K562 (cell line): ENCODE results near the gene KATNAL2. TPM values are rescaled to one million over a fixed set of nuclear protein-coding genes. Genes with fewer than 3 reads are reported as not detected.

Experiments
- ATAC-seq: fragments of 200-7000 bp; cut with Tn5 transposase; 3 replicates; pipeline ENCODE4 v1.9.1; 2020; ENCODE audit warnings: moderate library complexity
- BruUV-seq: library from RNA; stranded (reverse); fragments of 400-500 nt; replicated peaks from 2 replicates; lab custom pipeline; 2021; lab: Mats Ljungman, UMichigan
- CTCF ChIA-PET: fragments of 300-600 bp; formaldehyde crosslinking; extraction: SDS; loops from one replicate; lab custom pipeline; 2021; ENCODE audit warnings: low intra/inter-chr PET ratio; lab: Yijun Ruan, JAX
- POLR2A ChIA-PET: fragments of 300-600, 350-650 bp; sonication (Branson Sonifier 250); formaldehyde crosslinking; extraction: SDS; loops from one replicate; lab custom pipeline; 2021; ENCODE audit warnings: antibody characterized with exemption, inconsistent platforms; lab: Yijun Ruan, JAX
- DNase-seq, 4 experiments: peaks; one replicate each; pipeline versions ENCODE4 v3.0.0 to v3.0.0-alpha.2; 2011 to 2018; ENCODE audit warnings: low spot score in 3 of 4, mixed read lengths in 3 of 4; ENCODE audit errors: extremely low read depth in 1 of 4
- FAIRE-seq: peaks from 2 replicates; lab custom pipeline; 2011; peaks lifted over from hg19 to GRCh38; lab: Jason Lieb, UNC
- H2AFZ ChIP-seq: 2 replicates; pipeline ENCODE4 v1.6.0; 2011; ENCODE audit warnings: low read depth, low read length, control low read depth, inconsistent platforms
- H3K27ac ChIP-seq: fragments of 200-600 bp; 3 replicates; pipeline ENCODE4 v1.8.0; 2011; ENCODE audit warnings: low read depth, mild to moderate bottlenecking, control low read depth, inconsistent platforms, low read length, moderate library complexity, mixed read lengths; ENCODE audit errors: extremely low read depth
- H3K27me3 ChIP-seq, 2 experiments: fragments of 300-600 bp in 1 of 2; 2 replicates in 1 of 2; 3 replicates in 1 of 2; pipeline versions ENCODE4 v1.6.0 to v1.8.0; 2011; ENCODE audit warnings: inconsistent platforms in 2 of 2, low read length in 2 of 2, mild to moderate bottlenecking in 1 of 2, mixed read lengths in 1 of 2, moderate library complexity in 1 of 2; ENCODE audit not compliant: control insufficient read depth in 2 of 2, insufficient read depth in 2 of 2
- H3K36me3 ChIP-seq: fragments of 300-600 bp; 3 replicates; pipeline ENCODE4 v1.8.0; 2011; ENCODE audit warnings: mild to moderate bottlenecking, low read length, inconsistent platforms; ENCODE audit not compliant: control insufficient read depth, insufficient read depth
- H3K4me1 ChIP-seq, 2 experiments: fragments of 200-600 bp in 1 of 2; replicated peaks in 1 of 2; 2 replicates in 1 of 2; 3 replicates in 1 of 2; pipeline versions ENCODE4 v1.5.1 to v1.8.0; 2011; ENCODE audit warnings: inconsistent platforms in 2 of 2, low read length in 2 of 2, mild to moderate bottlenecking in 1 of 2, mixed read lengths in 1 of 2, moderate library complexity in 1 of 2; ENCODE audit not compliant: control insufficient read depth in 2 of 2, insufficient read depth in 2 of 2
- H3K4me2 ChIP-seq: 2 replicates; pipeline ENCODE4 v1.6.1; 2011; ENCODE audit warnings: low read length, control low read depth, inconsistent platforms, mixed read lengths; ENCODE audit not compliant: insufficient read depth
- H3K4me3 ChIP-seq: fragments of 200-600 bp; sonication (generic), shearing (Covaris generic); 2 replicates; pipeline ENCODE4 v1.5.1; 2016; ENCODE audit warnings: control low read depth, inconsistent platforms
- H3K79me2 ChIP-seq: fragments of 200-600 bp; 3 replicates; pipeline ENCODE4 v1.8.0; 2011; ENCODE audit warnings: low read length, inconsistent platforms; ENCODE audit not compliant: control insufficient read depth, insufficient read depth
- H3K9ac ChIP-seq, 2 experiments: 2 replicates each; pipeline versions ENCODE4 v1.6.0 to v1.6.1; 2011; ENCODE audit warnings: low read depth in 2 of 2, low read length in 2 of 2, control low read depth in 1 of 2, inconsistent platforms in 1 of 2, mild to moderate bottlenecking in 1 of 2, mixed read lengths in 1 of 2; ENCODE audit not compliant: insufficient read depth in 1 of 2
- H3K9me1 ChIP-seq: one replicate; pipeline ENCODE4 v1.6.0; 2011; ENCODE audit warnings: inconsistent platforms, mild to moderate bottlenecking, low read length, moderate library complexity; ENCODE audit not compliant: control insufficient read depth, insufficient read depth
- H3K9me3 ChIP-seq: replicated peaks from 2 replicates; pipeline ENCODE4 v1.5.1; 2011; ENCODE audit warnings: low read depth, low read length, inconsistent platforms; ENCODE audit not compliant: control insufficient read depth, insufficient read depth
- H4K20me1 ChIP-seq: replicated peaks from 2 replicates; pipeline ENCODE4 v1.6.1; 2011; ENCODE audit warnings: low read length, inconsistent platforms, mixed read lengths; ENCODE audit not compliant: control insufficient read depth, insufficient read depth
- MYBL2 ChIP-seq, 2 experiments: fragments of 450-650 bp in 1 of 2; sonication (generic) in 1 of 2; formaldehyde crosslinking in 1 of 2; IDR thresholded peaks; 2 replicates each; pipeline versions ENCODE4 v1.6.1 to v1.8.1; 2017 to 2022; ENCODE audit warnings: borderline replicate concordance in 1 of 2, inconsistent platforms in 1 of 2, low read depth in 1 of 2, mild to moderate bottlenecking in 1 of 2, missing genetic modification reagents in 1 of 2, moderate library complexity in 1 of 2
- PCBP2 ChIP-seq: fragments of 200-400 bp; formaldehyde crosslinking; IDR thresholded peaks from 2 replicates; pipeline ENCODE4 v1.6.1; 2018; ENCODE audit warnings: low read length, low read depth, mild to moderate bottlenecking, moderate library complexity; ENCODE audit not compliant: poor library complexity, severe bottlenecking
- RBM25 ChIP-seq: fragments of 200-400 bp; formaldehyde crosslinking; IDR thresholded peaks from 2 replicates; pipeline ENCODE4 v1.6.1; 2018; ENCODE audit warnings: low read length, low read depth, moderate library complexity; ENCODE audit not compliant: severe bottlenecking
- ZNF584 ChIP-seq: fragments of 200-800 bp; sonication (Bioruptor generic); IDR thresholded peaks from 2 replicates; pipeline ENCODE4 v1.6.1; 2016; ENCODE audit warnings: low read depth, mild to moderate bottlenecking, missing genetic modification characterization, missing compliant biosample characterization
- in situ Hi-C: fragments of 300-500 bp; cut with MboI; formaldehyde crosslinking; loops from 4 replicates; pipeline ENCODE4 v1.15.0; 2018; ENCODE audit warnings: inconsistent platforms, mixed read lengths
- intact Hi-C: fragments of 100-400 bp; cut with micrococcal nuclease; formaldehyde crosslinking; loops from 2 replicates; pipeline ENCODE4 v1.14.2; 2022
- polyA plus RNA-seq, 8 experiments: library from polyadenylated mRNA; depleted of rRNA in 4 of 8; stranded (reverse) in 5 of 8; unstranded in 3 of 8; fragments of >200 nt; fragmentation: Nextera tagmentation in 2 of 8; fragmentation: Illumina TruSeq in 1 of 8; extraction: Ambion mirVana in 2 of 8; extraction: Trizol in 1 of 8; gene quantifications; 2 replicates each; pipeline versions ENCODE4 v1.2.1 to v1.2.3, GENCODE V29; 2011 to 2014; ENCODE audit warnings: inconsistent platforms in 1 of 8, missing spikeins in 1 of 8
- total RNA-seq, 7 experiments: library from RNA; depleted of rRNA in 6 of 7; stranded (reverse); fragments of >200 nt in 6 of 7; fragmentation: Illumina TruSeq in 2 of 7; extraction: Trizol in 2 of 7; gene quantifications; 2 replicates each; pipeline versions ENCODE4 v1.2.1 to v1.2.3, GENCODE V29; 2011 to 2021; ENCODE audit warnings: low replicate concordance in 1 of 7
- TF ChIP-seq, protein P1 (sequence below): fragments of 450-650 bp; formaldehyde crosslinking; IDR thresholded peaks from 2 replicates; pipeline ENCODE4 v1.4.0; 2020; ENCODE audit warnings: mild to moderate bottlenecking, mixed read lengths
- TF ChIP-seq, protein P2 (sequence below): fragments of 450-650 bp; IDR thresholded peaks from 2 replicates; pipeline ENCODE4 v1.6.1; 2016; ENCODE audit warnings: missing biosample characterization, missing genetic modification characterization

KATNAL2 gene
- total and polyA plus RNA-seq, 9 of the 15 experiments (the other 6 are each of a cell fraction or from before 2014, with no cell fraction given): 0.08 to 1.2 (median 0.48) TPM

DNA sequence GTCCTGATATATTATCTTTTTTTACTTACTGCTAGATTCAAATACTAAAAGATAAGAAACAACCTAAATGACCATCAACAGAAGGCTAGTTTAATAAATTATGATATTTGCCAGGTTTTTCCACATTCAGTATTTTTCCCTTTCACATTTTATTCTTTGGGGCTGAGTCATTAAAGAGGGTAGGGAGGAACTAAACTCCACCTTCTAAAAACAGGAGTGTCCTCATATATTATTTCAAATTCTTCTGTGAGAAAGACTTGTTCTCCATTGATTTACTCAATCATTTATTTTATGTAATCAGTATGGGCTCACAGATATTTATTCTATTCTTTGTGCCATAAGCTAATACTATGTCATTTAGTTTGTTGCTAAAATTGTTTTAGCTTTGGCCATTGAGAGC lies 223.9 kb downstream of the KATNAL2 start:
- Histone ChIP-seq H4K20me1 (peaks cover 4% of the 10 kb centered on the region; the same call in 1 of the 2 replicates), H2AFZ (no peak overlapping the region), H3K9me3 (no peaks in the 10 kb centered on the region), H3K4me3 (no peak overlapping the region), H3K9ac (no peak overlapping the region), H3K4me2 (no peak overlapping the region), H3K9me1 (no peaks in the 10 kb centered on the region), H3K27me3 (no peaks in the 10 kb centered on the region), H3K79me2 (peaks cover 56% of the 10 kb centered on the region), H3K36me3 (peaks cover 6% of the 10 kb centered on the region; the same call in 2 of the 3 replicates), H3K4me1 (peaks cover 0 to 15% of the 10 kb centered on the region in 2 experiments; a peak in 3 of 5 replicates), H3K27ac (no peak overlapping the region)
- DNase-seq: no peak
- no peak for ATAC-seq
- POLR2A ChIA-PET: no interaction called here
- CTCF ChIA-PET: no interaction called here
- no TSS peak for BruUV-seq
- TF ChIP-seq MYBL2 (IDR thresholded peaks at IDR 0.05; ENCODE audit: low read depth) (no peak), MYBL2 (CRISPR knock-in tag; IDR thresholded peaks at IDR 0.05; ENCODE audit: borderline replicate concordance) (no peak), PCBP2 (no peak), RBM25 (no peak), ZNF584 (CRISPR knock-in tag) (no peak)
- TF ChIP-seq, protein P1, sequence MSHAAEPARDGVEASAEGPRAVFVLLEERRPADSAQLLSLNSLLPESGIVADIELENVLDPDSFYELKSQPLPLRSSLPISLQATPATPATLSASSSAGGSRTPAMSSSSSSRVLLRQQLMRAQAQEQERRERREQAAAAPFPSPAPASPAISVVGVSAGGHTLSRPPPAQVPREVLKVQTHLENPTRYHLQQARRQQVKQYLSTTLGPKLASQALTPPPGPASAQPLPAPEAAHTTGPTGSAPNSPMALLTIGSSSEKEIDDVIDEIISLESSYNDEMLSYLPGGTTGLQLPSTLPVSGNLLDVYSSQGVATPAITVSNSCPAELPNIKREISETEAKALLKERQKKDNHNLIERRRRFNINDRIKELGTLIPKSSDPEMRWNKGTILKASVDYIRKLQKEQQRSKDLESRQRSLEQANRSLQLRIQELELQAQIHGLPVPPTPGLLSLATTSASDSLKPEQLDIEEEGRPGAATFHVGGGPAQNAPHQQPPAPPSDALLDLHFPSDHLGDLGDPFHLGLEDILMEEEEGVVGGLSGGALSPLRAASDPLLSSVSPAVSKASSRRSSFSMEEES (CRISPR knock-in tag): no peak
- TF ChIP-seq, protein P2, sequence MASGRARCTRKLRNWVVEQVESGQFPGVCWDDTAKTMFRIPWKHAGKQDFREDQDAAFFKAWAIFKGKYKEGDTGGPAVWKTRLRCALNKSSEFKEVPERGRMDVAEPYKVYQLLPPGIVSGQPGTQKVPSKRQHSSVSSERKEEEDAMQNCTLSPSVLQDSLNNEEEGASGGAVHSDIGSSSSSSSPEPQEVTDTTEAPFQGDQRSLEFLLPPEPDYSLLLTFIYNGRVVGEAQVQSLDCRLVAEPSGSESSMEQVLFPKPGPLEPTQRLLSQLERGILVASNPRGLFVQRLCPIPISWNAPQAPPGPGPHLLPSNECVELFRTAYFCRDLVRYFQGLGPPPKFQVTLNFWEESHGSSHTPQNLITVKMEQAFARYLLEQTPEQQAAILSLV (tag): no peak
- in situ Hi-C loops: no loop called here
- no peak for FAIRE-seq
- intact Hi-C loops: no loop called here
